H1 (cell line): ENCODE data around the gene PRIMA1. TPM values are rescaled to one million over a fixed set of nuclear protein-coding genes. Genes with fewer than 3 reads are reported as not detected.

Source experiments
- HDAC2 ChIP-seq, 2 experiments: fragments of 300-600 bp in 1 of 2; sonication (generic) in 1 of 2; IDR thresholded peaks; 2 replicates each; pipeline ENCODE4 v1.6.1; 2011 to 2012; ENCODE audit warnings: low read depth in 2 of 2, low read length in 2 of 2, mild to moderate bottlenecking in 2 of 2, moderate library complexity in 2 of 2, borderline replicate concordance in 1 of 2, inconsistent platforms in 1 of 2
- RBBP5 ChIP-seq: IDR thresholded peaks from 2 replicates; pipeline ENCODE4 v1.7.1; 2012; ENCODE audit warnings: low read depth, mild to moderate bottlenecking, inconsistent platforms, low read length, moderate library complexity, borderline replicate concordance
- RFX5 ChIP-seq: IDR thresholded peaks from 2 replicates; pipeline ENCODE4 v1.6.1; 2011; ENCODE audit warnings: low read depth, low read length, improper control_type of control experiment, borderline replicate concordance
- SP4 ChIP-seq: IDR thresholded peaks from 2 replicates; pipeline ENCODE4 v1.6.1; 2012; ENCODE audit warnings: low read length, inconsistent platforms
- TAF7 ChIP-seq: optimal IDR thresholded peaks from 2 replicates; pipeline ENCODE3; 2011; ENCODE audit warnings: low read depth, mild to moderate bottlenecking, inconsistent platforms, low read length, moderate library complexity, borderline replicate concordance
- polyA plus RNA-seq, 7 experiments: library from polyadenylated mRNA; depleted of rRNA in 3 of 7; stranded (reverse) in 5 of 7; unstranded in 2 of 7; fragments of >200 nt in 5 of 7; fragments of 200-250 nt in 2 of 7; gene quantifications; 1 replicate in 5 of 7; 2 replicates in 1 of 7; 4 replicates in 1 of 7; pipeline versions ENCODE4 v1.2.1 to v1.2.3, GENCODE V29; 2011 to 2013; ENCODE audit warnings: missing spikeins in 2 of 7, mixed read lengths in 2 of 7
- total RNA-seq: library from RNA; stranded (reverse); fragmentation: NEBNext Ultra II Directional; extraction: Animal tissue kit (Norgen Biotek cat#: 25700); gene quantifications from 2 replicates; pipeline ENCODE4 v1.2.1, GENCODE V29; 2021

PRIMA1 gene
- total and polyA plus RNA-seq, 2 of the 8 experiments (the other 6 are each of a cell fraction or from before 2014, with no cell fraction given), result 2.8 to 4.5 TPM

DNA sequence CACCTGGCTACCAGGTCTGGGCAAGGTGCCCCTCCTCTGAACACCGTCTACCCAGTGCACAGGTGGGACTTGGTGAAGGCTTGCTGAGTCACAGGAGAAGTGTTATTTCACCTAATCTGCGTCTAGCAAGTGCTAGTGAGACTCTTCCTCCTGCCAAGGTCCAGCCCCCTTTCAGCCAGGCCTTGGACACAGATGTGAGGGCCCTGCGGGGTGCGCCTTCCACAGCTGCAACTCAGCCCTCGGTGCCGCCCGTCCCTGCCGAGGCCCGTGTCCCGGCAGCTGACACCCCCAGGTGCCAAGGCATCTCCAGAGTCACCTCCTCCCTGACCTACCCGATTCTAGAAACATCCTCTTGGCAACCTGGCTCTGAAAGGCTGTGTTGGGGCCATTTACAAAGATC lies 55.1 kb downstream of the PRIMA1 start (continued):
- TF ChIP-seq HDAC2 (IDR thresholded peaks at IDR 0.05; ENCODE audit: borderline replicate concordance in 1 of 2, low read depth in 2 of 2, low read length in 2 of 2), result no peak
- no peak for TF ChIP-seq RBBP5
- TF ChIP-seq TAF7, result no peak
- no peak for TF ChIP-seq RFX5
- no peak for TF ChIP-seq SP4
